DOHH2 (cell line): ENCODE data around the gene KRTAP12-1.

Source experiments
- EZH2phosphoT487 ChIP-seq: fragments of 200-600 bp; sonication (generic); IDR thresholded peaks from 2 replicates; pipeline ENCODE4 v1.6.1; 2017; ENCODE audit warnings: borderline replicate concordance, mild to moderate bottlenecking, antibody characterized with exemption, low read length, moderate library complexity, mixed read lengths
- TF ChIP-seq, protein P1 (sequence below): fragments of 200-600 bp; sonication (generic); IDR thresholded peaks from one replicate; pipeline ENCODE4 v1.5.1; 2014; ENCODE audit warnings: antibody characterized with exemption, mild to moderate bottlenecking, low read depth, low read length; ENCODE audit not compliant: poor library complexity, severe bottlenecking

DNA sequence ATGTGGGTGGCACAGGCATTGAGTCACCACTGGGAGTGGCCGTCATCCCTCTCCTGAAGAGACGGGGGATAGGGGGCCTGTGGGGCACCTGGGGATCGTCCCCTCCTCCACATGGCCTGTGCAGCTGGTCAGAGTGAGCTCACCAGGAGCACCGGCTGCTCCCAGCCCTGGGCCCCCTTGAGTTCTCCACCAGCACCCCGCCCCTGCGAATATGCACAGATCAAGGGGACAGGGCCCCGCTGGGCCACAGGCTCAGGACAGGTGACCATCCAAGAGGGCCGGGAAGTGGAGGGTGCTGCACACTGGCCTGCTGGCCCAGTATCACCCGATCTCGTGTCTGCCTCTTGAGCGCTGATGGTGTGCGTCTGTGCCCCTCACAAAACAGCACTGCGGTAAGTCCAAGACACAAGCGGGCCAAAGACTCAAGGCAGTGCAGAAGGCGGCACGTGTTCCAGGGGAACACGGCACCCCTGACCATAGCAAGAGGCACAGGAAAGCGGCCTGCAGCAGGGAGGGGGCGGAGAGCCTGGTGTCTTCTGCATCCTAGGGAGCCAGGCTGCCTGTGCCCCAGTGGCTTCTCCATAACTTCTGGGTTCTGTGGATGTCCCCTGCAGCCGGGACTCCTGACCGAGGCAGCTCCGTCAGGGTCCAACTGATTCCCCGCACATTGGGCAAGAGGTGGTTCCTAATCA is 47.5 kb upstream of the KRTAP12-1 start:
- TF ChIP-seq, protein P1, sequence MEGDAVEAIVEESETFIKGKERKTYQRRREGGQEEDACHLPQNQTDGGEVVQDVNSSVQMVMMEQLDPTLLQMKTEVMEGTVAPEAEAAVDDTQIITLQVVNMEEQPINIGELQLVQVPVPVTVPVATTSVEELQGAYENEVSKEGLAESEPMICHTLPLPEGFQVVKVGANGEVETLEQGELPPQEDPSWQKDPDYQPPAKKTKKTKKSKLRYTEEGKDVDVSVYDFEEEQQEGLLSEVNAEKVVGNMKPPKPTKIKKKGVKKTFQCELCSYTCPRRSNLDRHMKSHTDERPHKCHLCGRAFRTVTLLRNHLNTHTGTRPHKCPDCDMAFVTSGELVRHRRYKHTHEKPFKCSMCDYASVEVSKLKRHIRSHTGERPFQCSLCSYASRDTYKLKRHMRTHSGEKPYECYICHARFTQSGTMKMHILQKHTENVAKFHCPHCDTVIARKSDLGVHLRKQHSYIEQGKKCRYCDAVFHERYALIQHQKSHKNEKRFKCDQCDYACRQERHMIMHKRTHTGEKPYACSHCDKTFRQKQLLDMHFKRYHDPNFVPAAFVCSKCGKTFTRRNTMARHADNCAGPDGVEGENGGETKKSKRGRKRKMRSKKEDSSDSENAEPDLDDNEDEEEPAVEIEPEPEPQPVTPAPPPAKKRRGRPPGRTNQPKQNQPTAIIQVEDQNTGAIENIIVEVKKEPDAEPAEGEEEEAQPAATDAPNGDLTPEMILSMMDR = no peak
- TF ChIP-seq EZH2phosphoT487 = no peak
